Measurements from ENCODE around the gene POTEF.
"Not testable (repeated sequence)": the region's sequence is repeated elsewhere in the genome, so short reads cannot be mapped to it uniquely, and the experiment has no call there.

The POTEF gene

DNA sequence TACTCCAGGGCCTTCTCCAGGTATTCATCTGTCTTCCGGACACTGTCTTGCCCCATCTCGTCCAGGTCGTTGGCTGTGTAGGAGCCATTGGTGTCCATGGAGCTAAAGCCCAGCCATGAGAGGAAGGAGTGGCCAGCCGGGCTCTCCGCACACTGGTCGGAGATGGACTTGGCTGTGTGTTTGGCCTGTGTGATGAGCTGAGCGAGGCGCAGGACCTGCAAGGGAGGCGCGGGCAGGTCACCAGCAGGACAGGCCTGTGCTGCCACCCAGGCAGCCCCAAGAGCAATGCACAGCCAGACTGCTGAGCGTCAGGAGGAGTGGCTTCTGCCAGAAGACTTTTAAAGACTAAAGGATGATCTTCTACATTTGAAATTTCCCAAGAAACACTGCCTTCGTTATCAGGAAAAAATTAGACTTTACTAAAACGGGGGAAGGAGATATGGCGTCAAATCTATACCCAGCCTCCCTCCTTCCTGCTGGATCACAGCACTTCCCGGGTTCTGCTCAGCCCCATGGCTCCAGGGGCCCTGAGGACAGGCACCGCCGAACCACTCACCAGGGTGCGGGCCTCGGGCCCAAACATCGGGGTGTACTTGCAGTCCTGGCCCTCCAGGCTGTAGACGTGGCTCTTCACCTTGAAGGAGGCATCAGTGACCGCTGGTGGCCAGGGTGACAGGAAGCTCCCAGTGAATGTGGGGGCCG, 24.9 kb upstream of the POTEF start:
- not testable (repeated sequence) for H3K27ac ChIP-seq; DNase-seq (ENCODE audit: low read depth, low spot score)

DNA sequence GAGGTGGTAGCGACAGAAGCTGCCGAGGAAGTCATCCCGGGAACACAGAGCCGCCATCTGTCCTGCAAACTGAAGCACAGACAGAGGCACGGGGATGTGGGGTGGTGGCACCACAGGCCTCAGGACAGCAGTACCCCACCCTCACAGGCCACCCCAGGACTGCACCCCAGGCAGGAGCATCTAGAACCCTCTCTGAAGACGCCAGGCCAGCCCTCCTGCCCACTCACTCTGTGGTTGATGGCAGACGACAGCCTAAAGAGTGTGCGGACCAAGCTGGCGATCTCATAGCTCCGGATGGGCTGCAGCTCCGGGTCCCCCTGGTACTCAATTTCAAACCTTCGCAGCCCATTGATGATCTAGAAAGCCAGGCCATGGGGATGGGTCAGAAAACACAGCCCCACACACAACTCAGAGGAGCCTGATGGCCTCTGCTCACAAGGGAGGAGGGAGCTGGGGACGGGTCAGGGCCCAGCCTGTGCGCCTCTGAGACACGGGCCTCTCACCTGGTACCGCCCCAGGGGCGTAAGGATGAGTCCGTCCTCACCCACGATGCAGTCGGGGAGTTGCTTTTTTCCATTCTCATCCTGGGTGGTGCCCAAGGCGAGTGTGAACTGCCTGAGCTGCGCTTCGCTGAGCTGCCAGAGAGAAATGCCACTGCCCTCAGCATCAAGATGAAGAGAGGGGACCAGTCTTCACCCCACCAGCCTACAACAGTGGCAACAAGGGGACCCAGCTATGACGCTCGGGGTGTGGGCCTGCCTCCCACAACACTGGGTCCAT, 24.0 kb upstream of the POTEF start:
- no peak overlapping the region for H3K27ac ChIP-seq
- DNase-seq (ENCODE audit: low read depth, low spot score) = no peak

DNA sequence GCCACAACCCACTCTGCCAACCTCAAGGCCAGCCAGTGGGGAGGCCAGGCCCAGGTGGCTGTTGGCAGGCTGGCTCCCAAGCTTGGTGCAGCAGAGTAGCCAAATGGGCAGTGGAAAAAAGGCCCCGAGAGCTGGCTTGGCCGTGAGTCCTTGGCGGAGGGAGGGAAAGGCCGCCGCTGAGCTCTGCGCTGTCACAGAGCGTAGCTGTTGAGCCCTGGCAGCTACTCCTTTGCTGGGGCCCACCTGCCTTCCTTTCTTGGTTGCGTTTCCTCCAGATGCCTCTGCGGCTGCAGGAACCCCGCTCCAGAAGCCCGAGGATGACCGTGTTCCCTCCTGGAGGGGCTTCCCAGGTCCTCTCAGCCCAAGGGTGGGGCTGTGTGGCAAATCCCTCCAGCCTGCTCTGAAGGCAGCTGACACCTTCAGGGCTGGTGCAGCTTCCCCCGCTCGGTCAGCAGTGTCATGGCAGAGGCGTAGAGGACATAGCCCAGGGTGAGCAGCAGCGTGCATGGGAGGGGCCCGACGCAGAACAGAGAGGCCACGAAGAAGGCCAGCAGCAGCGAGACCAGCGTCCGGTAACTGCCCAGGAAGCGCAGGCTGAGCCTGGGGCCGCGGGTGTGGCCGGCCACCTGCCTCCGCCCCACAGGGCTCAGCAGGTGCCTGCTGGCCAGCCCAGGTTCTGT, 23.3 kb upstream of the POTEF start:
- not testable (repeated sequence) for DNase-seq (ENCODE audit: low read depth, low spot score); H3K27ac ChIP-seq

DNA sequence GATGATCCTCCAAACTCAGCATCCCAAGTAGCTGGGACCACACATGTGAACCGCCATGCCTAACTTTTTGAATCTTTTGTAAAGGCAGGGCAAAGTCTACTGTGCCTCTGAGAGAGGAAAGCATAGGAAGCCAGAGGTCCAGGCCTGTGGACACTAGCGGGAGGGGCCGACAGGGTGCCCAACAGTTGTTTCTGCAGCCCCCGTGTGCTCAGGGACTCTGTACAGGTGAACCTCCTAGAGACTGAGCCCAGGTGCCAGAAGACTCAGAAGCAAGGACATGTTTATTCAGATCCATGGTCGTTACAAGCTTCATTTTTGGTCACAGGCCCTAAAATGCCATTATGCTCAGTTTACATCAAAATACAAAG, 22.1 kb upstream of the POTEF start:
- not testable (repeated sequence) for DNase-seq (ENCODE audit: low read depth, low spot score); H3K27ac ChIP-seq

DNA sequence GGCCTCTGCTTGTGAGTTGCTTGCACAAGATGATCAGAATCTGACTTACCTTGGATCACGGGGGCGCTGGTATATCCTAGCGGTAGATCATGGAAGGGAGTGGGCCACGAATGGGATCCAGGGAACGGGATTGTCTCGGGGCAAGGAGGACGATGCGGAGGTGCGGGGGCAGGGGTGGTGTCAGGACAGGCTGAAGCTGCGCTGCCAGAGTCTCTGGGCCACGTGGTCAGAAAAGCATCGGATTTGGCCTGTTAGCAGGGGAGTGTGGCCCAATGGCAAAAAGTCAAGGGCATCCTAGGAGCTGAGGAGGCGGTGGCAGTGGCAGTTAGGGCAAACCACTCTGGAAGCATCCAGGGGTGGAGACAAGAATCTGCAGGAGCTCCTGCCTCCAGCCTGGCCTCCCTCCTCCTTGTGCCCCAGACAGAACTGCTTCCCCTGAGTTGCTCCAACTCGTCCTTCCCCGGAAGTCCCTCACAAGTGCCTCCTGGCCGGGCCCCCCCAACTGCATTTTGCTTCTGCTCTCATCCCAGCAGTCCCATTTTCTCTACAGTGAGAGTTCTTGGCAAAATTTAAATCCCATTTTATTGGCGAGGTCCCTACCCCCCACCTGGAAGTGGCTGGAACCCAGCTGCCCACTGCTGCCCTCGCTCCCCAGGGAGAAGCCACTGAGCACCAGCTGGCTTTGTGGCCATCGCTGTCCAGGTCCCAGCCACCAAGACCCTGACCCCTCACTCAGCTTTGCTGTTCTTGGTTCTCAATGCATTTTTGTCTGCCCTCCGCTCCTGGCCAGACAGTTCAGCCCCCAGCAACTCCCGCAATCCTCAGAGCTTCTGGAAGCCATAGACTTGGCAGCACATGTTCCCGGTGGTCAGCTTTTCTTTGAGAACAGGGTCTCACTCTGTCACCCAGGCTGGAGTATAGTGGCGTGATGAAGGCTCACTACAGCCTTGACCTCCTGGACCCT, 21.4 kb upstream of the POTEF start:
- no peak overlapping the region for H3K27ac ChIP-seq
- DNase-seq (ENCODE audit: low read depth, low spot score) = no peak

DNA sequence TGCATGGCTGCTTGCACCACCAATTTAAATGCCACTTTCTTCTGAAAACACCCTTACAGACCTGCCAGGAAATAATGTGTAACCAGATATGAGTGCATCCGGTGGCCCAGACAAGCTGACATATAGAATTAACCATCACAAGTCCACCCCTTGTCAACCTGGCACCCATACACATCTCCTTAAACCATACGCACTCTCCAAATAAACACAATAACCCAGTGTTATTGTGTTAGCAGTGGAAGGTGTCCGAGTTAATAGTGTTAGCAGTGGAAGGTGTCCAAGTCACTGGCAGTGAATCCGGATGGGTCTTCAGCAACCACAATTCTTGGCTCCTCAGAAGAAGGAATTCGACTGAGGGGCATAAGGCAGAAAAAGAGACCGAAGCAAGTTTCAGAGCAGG, 19.5 kb upstream of the POTEF start:
- DNase-seq (ENCODE audit: low read depth, low spot score); H3K27ac ChIP-seq: not testable (repeated sequence)

DNA sequence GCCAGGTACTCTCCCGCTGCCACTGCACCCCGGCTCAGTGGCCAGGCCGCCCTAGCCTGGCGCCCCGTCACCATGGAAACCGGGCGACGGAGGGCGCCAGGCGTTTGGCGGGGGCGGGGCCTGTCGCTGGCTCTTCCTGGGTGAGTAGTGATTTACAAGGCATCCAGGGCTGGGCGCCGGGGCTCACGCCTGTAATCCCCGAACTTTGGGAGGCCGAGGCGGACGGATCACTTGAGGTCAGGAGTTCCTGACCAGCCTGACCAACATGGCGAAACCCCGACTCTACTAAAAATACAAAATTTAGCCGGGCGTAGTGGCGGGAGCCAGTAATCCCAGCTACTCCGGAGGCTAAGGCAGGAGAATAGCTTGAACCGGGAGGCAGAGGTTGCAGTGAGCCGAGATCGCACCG, 16.0 kb upstream of the POTEF start, which contains the start of gene CCDC74B:
Gene CCDC74B, minus strand, starts transcription at position 107 of the 409 bp plus-strand sequence. CDS start 116 bp downstream, outside the sequence.
- not testable (repeated sequence) for H3K27ac ChIP-seq; DNase-seq (ENCODE audit: low read depth, low spot score)

DNA sequence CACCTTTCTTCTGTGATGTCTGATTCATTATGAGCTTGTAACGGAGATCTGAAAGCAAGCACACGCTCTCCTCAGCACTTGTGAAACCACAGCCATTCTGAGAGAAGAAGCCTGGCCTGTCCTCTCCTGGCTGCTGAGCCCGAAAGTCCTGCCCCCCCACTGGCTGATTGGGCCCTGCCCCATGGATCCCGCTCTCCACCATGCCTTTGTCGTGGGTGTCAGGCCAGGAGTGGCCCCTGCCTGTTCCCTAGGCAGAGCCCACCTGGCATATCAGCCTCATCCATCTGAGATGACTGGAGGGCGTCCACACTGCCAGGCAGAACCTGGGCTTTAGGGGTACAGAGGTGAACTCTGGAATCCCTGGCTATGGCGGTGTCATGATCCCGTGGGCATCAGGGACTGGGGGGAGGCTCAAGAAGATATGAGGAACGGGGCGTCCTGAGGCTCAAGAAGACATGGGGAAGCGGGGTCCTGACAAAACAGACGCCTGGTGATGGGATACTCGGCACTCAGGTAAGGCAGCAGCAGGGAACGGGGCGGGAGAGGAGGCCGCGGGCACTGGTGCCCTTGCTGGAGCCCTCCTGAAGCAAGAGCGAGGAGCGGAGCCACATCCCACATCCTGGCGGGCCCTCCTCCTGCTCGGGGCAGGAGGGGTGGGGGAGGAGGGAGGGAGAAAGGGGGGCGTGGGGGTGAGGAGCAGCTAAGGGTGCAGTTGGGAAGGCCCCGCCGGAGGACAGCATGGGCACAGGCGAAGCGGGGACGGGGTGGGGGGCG, 14.4 kb upstream of the POTEF start:
- not testable (repeated sequence) for DNase-seq (ENCODE audit: low read depth, low spot score)

DNA sequence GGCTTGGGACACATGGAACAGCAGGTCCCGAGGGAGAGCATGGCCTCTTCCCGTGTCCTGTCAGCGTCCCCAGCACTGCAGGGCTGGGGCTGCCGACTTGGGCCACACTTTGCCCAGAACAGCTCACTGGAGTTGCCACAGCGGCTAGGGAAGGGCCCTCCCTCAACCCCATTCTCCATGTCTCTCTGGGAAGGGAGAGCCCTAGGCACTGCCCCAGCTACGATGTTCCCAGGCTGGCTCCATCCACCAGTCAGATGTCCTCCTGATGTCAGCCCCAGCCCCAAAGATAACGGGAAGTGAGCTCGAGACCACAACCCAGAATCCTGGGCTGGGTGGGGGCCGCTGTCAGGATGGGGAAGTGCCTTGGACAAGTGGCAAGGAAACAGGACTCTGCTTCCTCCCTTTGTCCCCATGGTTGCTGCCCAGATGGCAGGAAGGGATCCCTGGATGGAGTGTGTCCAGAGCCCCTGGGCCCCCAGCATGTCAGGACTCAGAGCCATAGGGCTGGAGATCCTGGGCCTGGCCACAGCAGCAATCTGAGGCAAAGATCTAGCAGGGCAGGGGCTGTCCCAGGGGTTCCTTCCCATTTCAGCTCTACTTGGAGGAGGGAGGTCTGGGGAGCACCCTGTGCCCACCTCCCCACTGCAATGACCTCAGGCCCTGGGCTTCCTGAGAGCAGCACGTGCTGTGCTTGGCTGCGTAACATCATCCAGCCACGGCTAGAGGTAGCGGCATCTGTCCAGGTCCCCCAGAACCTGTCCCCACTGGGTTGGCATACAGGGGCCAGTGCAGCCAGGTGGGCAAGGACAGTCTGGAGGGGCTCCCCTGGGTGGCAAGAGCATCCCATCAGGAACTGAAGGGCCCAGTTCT, 13.6 kb upstream of the POTEF start:
- H3K27ac ChIP-seq; DNase-seq (ENCODE audit: low read depth, low spot score): not testable (repeated sequence)

More for the DNA sequence above, 14.4 kb upstream of the POTEF start:
- not testable (repeated sequence) for H3K27ac ChIP-seq

DNA sequence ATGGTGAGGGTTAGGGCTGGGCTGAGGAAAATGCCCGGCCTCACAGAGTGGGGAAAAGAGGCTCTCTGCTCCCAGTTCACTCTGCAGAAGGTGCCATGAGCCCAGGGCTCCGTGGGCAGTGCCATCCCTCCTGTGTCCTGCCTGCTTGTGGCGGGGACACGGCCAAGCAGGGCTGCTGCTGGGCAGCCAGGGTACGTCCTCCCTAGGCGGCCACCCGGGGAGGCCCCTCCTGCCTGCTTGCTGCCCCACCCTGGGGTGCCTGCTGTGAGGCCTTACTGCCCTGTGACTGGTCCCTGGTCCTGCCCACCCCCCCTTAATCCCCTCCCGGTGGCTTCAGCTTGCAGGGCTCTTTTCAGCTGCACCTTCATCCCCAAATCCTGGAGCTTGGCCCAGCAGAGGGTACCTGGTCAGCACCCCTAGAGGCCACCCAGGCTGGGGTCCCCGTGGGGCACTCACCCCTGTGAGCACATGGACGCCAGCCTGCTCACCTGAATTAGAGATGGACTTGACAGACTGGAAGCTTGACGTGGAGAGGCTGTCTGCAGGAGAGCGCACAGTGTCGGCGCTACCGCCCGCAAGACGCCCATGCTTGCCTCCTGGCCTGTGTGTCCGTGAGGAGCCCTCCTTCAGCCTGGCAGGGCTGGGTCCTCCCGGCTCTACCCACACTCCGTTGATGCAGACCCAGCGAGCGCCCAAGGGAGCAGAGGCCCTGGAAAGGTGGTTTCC, 12.8 kb upstream of the POTEF start:
- DNase-seq (ENCODE audit: low read depth, low spot score); H3K27ac ChIP-seq: not testable (repeated sequence)

DNA sequence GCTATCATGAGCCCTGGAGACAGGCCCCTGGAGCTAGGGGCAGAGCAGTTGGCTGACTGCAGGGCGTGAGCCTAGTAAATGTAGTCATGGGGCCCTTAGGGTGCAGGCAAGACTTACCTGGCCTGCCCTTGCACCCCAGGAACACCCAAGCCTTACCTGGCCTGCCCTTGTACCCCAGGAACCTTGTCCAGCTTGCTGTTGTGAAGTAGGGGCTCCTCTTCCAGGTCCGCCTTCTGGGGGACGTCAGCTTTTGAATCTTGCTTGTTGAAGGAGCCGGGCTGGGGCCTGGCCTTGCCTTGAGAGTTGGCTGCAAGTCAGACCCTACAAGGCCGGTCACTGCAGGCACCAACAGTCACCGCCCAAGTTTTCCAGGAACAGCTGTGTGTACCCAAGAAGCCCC, 12.0 kb upstream of the POTEF start:
- not testable (repeated sequence) for H3K27ac ChIP-seq; DNase-seq (ENCODE audit: low read depth, low spot score)

DNA sequence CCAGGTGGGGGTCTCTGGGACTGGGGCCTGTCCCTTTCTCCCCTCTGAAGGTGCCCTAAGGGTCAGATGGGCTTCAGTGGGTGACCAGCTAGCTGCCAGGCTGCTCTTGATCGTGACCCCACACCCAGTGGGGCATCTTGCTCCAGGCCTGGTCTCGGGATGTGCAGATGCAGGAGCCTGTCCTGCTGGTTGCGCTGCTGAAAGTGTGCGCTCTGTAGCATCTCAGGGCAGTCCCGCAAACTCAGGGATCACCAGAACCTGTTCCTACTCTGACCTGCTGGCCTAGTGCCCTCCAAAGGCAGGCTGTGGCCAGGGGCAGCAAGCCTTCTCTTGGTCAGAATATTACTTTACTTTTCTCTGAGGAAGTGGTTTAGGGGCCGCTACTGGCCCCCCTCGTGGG, 11.5 kb upstream of the POTEF start:
- DNase-seq (ENCODE audit: low read depth, low spot score) = not testable (repeated sequence)

DNA sequence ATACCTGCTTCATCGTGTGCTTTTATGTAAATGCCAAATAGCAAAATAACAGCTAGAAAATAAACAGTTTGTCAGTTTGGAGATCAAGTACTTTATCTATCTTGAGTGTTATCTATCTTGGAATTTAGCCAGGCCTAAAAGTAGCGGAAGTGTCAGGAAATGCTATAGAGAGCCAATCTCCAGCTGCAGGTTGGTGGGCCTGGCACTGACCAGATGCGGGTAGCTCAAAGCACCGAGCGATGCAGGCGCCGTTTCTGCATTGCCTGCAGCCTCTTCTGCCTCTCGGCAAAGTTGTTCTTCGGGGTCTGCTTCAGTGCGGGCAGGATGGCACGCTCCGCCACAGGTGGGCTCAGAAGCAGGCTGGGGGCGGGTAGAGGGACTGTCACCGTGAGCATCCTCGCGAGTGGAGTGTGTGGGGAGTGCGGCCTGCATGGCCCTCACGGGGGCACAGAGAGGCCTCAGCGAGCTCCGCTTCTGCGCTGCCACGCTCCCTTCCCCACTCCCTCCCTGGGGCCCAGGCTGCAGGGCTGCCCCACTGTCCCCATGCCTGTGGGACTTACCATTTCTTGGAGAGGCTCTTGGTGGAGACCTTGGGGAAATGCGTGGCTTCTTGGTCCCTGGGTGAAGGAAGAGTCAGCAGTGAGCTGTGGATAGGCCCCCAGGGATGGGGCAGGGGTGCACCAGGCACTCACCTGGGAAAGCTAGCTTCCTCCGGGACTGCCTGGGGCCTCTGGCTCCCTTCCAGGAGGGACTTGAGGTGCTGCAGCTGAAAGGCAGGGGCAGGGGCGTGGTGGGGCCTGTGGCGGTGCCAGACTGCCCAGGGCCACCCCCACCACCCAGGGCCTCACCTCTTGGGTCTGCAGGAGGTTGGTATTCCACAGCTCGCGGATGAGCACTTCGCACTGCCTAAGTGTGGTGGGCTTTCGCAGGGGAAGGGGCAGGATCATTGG, 10.6 kb upstream of the POTEF start:
- H3K27ac ChIP-seq; DNase-seq (ENCODE audit: low read depth, low spot score): not testable (repeated sequence)

More for the DNA sequence above, 11.5 kb upstream of the POTEF start:
- not testable (repeated sequence) for H3K27ac ChIP-seq

DNA sequence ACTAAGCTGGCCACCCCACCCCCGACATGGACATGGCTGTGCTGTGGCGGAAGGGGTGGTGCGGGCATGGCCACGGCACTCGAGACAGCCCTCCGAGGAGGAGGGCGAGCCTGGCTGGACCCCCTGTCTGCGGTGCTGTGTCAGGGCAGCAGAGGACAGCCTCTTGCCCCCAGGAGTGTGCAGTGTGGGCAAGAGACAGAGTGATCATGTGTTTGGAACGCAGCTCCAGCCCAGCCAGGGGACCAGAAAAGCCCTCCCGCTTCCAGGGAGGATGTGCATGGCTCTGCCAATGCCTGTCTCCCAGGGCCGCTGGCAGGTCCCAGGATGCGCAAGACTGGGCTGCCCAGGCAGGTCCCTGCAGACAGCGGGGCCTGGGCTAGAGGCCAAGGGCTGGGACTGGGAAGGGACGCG, 9.8 kb upstream of the POTEF start:
- not testable (repeated sequence) for H3K27ac ChIP-seq; DNase-seq (ENCODE audit: low read depth, low spot score)

DNA sequence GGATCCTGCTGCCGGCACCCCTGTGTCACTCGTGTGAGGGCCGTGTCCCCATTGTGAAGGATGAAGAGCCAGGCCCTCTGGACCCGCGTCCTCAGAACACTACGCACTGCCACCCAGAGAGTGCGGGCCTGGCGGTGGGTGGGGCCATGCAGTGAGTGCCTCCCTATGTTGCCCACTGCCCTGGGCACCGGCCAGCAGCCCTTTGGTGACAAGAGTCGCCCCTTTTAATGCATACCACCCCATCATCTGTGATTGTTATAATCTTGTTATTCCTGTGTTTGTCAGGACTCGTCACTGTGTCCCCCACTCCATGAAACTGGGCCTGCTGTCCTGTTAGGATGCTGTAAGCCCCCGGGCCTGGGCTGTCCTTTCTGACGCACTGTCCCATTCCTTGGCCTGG, 9.3 kb upstream of the POTEF start:
- DNase-seq (ENCODE audit: low read depth, low spot score) = not testable (repeated sequence)

DNA sequence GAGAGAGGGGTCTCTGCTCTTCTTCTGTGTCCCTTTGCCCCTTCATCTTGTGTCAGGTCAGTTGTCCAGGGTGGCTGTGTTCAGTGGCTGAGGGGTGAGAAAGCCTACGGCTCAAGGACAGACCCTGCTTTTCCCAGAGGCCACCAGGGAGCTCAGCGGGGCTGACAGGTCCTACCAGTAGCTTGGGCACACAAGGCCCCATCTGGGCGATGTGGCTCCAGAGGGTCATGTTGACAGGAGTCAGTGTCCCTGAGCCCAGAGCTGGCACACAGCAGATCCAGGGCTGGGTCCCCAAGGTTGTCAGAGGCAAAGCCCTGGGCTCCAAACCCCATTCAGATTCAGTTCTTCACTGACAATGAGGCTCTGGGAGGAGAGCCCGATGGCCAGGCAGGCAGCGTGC, 8.1 kb upstream of the POTEF start:
- not testable (repeated sequence) for H3K27ac ChIP-seq; DNase-seq (ENCODE audit: low read depth, low spot score)

More for the DNA sequence above, 9.3 kb upstream of the POTEF start:
- H3K27ac ChIP-seq = not testable (repeated sequence)
